Adrenal gland (tissue), 5 donors: ENCODE results near the gene EIF2S3.

Source experiments
- CTCF ChIP-seq, 6 experiments: fragments of 450-650 bp in 4 of 6; fragments of 200-600 bp in 2 of 6; sonication (generic) in 1 of 6; IDR thresholded peaks; 1 replicate in 5 of 6; 2 replicates in 1 of 6; pipeline versions ENCODE4 v1.5.1 to v1.8.0; 2016 to 2021; ENCODE audit warnings: antibody characterized with exemption in 6 of 6, mild to moderate bottlenecking in 2 of 6, moderate library complexity in 1 of 6
- POLR2A ChIP-seq, 2 donors: fragments of 450-650 bp; IDR thresholded peaks; one replicate each; pipeline ENCODE4 v1.6.1; 2017; ENCODE audit warnings: antibody characterized with exemption in 2 of 2, mild to moderate bottlenecking in 2 of 2, moderate library complexity in 1 of 2
- donor health status: DM: no; HTN: no; CAD: no.

- TF ChIP-seq CTCF (IDR thresholded peaks at IDR 0.05) = no peak
- TF ChIP-seq POLR2A (IDR thresholded peaks at IDR 0.05) = no peak
Measured at GRCh38 chrX:24030597-24030996, 24.2 kb upstream of the EIF2S3 start.
